ENCODE measurements around the gene HIP1.
"Not testable (repeated sequence)": the region's sequence is repeated elsewhere in the genome, so short reads cannot be mapped to it uniquely, and the experiment has no call there.

HIP1 gene

GRCh38 chr7:75575488-75576121, 163.1 kb downstream of the HIP1 start:
- no peak for DNase-seq (ENCODE audit: low read depth, low spot score)

- DNase-seq (ENCODE audit: low read depth, low spot score): no peak
Observed at GRCh38 chr7:75573477-75574019, 165.2 kb downstream of the HIP1 start.

DNA sequence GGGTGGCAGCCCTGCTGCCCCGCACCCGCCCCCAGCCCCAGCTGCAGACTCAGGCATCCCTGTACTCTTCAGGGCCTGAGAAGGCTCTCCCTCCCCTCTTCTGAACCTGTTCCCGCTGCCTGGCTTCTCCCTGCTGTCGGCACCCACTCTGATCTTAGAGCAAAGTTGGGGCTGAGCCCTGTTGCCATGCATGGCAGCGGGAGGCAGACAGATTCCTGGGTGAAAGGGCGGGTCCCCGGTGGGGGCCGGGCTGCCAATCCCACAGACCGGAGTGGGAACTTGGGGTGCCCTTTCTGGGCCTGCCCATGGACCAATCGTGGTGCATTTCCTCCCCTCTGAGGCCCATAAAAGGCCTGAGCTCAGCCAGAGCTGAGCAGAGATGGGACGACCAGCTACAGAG, 165.9 kb downstream of the HIP1 start:
- DNase-seq (ENCODE audit: low read depth, low spot score): no peak

DNA sequence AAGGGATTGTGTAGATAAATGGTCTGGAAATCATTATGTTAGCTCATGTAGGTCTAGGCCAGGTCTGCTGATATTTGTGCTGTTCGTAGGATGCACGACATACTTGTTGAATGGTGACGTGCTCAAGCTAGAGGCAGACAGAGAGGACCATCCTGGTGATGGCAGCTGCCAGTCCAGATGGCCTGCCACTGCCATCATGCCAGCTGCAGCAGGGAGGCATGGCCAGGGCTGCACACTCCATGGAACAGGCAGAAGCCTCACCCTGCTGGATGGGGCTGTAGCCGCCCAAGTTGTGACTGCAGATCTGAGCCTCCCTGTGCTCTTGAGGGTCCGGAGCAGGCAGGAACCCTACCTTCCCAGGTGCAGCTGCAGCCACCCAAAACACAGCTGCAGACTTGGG, 166.3 kb downstream of the HIP1 start:
- DNase-seq (ENCODE audit: low read depth, low spot score): no peak

DNA sequence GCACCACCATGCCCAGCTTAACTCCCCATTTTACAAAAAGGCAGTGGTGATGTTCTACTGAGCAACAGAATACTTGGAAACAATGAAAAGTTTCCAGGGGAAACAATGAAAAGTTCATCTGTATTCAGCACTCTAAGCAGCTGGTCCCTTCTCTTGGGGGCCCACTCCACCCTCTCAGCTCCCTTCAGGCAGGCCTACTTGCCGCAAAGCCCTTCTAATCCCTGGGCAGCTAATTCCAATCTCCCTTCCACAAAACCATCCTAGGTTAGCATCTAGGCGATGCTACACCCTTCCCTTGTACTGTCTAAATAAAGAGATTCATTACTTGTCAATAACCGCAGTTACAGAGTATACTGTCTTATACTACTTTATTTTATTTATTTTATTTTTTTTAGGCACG, 167.5 kb downstream of the HIP1 start:
- DNase-seq (ENCODE audit: low read depth, low spot score): no peak

DNA sequence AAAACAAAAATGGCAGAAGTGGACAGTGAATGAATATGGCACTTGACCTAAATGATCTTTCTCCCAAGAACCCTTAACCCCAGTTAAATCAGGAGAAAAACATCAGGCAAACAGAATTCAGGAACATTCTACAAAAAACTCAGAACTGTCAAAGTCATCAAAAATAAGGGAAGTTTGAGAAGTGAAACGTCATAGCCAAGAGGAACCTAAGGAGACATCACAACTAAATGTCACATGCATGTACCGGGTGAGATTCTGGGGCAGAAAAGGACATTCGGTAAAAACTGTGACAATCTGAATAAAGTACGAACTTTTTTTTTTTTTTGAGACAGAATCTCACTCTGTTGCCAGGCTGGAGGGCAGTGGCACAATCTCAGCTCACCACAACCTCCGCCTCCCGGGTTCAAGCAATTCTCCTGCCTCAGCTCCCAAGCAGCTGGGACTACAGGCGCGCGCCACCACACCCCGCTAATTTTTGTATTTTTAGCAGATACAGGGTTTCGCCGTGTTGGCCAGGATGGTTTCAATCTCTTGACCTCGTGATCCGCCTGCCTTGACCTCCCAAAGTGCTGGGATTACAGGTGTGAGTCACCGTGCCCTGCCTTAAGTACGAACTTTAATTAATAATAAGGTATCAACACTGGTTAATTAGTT, 169.0 kb downstream of the HIP1 start:
- not testable (repeated sequence) for DNase-seq (ENCODE audit: low read depth, low spot score)

- DNase-seq (ENCODE audit: low read depth, low spot score): no peak
Observed at GRCh38 chr7:75567948-75568595, 170.7 kb downstream of the HIP1 start.

GRCh38 chr7:75565132-75565837, 173.5 kb downstream of the HIP1 start:
- DNase-seq (ENCODE audit: low read depth, low spot score): no peak

GRCh38 chr7:75563171-75563570, 175.6 kb downstream of the HIP1 start:
- no peak for DNase-seq (ENCODE audit: low read depth, low spot score)

- no peak for DNase-seq (ENCODE audit: low read depth, low spot score)
Observed at GRCh38 chr7:75559976-75560365, 178.8 kb downstream of the HIP1 start.

DNA sequence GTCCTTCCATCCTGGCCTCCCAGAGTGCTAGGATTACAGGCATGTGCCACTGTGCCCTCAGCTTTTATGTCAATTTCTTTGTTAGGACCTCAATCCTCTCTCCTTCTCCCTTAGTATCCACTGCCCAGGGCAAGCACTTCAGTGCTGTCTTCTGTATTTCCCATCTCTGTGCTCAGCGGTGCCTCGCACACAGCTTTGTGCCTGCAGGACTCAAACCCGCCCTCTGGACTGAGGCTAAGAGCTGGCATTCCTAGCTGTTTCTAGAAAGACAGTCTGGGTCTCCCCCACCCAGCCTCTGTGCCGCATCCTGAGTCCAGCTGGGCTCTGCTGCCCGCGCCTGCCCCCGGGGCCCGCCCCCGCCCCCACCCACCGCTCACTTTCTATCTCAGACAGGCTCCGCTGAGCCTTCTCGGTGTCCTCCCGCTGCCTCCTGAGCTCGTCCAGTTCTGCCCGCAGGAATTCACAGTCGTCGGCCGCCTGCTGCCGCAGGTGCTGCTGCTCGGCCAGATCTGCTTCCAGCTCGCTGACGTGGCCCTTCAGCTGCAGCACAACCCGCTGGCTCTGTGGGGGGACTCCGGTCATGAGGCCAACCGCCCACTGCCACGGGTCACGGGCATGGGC, 179.3 kb downstream of the HIP1 start:
- DNase-seq (ENCODE audit: low read depth, low spot score): no peak

- not testable (repeated sequence) for DNase-seq (ENCODE audit: low read depth, low spot score)
Observed at GRCh38 chr7:75556835-75557234, 181.9 kb downstream of the HIP1 start.

DNA sequence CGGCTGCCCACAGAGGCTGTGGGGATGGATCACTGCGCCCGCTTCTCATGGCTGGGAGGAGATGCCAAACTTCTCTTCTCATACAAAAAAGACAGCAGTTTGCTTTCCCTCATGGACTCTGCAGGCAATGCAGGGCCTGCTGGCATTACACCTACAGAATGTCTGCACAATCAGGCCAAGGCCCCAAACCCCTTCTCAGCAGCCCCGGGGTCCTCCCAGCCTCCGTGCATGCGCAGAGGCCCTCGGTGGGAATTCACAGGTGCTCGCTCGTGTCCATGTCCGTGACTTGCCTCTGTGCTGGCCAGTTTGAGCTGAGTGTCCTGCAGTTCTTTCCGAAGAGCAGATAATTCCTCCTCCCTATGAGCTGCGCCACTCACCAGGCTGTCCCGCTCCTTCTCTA, 183.0 kb downstream of the HIP1 start:
- DNase-seq (ENCODE audit: low read depth, low spot score): no peak

- DNase-seq (ENCODE audit: low read depth, low spot score): no peak
Observed at GRCh38 chr7:75546237-75547015, 192.3 kb downstream of the HIP1 start.

- no peak for DNase-seq (ENCODE audit: low read depth, low spot score)
Observed at GRCh38 chr7:75537731-75538130, 201.0 kb downstream of the HIP1 start.

DNA sequence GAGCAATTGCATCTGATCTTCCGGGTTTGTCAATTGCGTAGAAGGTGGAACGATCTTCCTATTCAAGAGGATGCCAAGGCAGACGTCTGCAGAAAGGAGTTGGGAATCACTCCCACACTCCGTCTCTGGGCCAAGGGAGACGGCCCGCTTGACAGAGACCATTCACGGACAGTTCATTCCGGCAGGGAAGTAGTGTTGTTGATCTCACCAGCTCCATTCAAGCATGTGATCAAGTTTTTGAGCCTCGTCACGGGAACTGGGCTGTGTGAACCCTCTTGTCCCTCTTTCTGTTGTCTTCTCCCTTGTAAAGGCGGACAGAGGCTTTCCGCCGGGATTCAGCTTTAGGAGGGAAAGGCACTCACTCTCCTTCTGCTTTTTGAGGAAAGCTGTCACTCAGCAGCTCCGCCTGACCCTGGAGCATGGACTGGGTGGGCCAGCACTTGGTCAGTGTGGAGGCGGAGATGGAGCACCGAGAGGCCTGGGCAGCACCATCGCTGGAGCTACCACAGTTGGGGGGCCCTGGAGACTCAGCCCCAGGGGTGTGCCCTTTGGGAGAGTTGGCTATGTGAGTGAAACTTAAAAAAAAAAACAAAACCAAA, 201.7 kb downstream of the HIP1 start:
- no peak for DNase-seq (ENCODE audit: low read depth, low spot score)

DNA sequence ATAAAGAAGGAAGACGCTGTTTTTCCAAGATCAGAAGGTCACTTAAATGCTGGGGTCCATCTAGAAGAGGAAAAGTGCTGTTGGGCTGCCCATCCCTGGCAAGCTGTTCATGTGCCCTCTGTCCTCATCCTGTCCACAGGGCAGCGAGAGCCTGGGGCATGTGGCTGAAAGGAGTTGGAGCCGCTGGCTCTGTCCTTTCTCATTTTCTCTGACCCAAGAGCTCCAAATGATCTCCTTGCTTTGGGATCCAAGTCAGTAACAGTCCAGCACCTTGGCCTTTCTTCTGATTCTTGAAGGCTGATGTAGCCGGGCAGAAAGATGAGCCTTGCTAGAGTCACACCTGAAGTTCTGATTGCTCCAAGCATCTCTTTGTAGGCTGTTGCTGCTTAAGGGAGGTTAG, 202.2 kb downstream of the HIP1 start:
- no peak for DNase-seq (ENCODE audit: low read depth, low spot score)

DNA sequence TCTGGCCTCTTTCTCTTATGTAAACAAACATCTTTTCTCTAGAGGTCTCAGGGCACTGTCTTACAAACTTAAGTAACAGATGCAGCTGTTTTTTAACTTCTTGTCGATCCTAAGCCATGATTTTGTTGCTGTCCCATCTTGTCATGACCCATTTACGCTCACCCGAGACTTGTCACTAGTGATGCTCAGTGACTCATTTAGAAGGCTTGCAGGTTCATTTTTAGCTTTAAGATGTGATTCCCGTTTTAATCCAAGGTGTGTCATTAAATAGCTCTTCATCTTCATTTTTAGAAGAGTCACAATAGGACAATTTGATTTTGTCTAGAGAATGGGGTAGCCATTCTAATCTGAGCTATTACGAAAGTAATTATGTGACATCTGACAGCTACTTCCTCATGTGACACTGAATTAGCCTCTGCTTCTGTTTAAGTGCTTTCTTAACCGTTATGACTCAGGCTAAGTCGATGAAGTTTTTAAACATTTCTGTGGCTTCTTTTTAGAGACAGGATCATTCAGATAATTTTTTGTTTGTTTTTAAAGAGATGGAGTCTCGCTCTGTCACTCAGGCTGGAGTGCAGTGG, 203.9 kb downstream of the HIP1 start:
- DNase-seq (ENCODE audit: low read depth, low spot score): no peak

DNA sequence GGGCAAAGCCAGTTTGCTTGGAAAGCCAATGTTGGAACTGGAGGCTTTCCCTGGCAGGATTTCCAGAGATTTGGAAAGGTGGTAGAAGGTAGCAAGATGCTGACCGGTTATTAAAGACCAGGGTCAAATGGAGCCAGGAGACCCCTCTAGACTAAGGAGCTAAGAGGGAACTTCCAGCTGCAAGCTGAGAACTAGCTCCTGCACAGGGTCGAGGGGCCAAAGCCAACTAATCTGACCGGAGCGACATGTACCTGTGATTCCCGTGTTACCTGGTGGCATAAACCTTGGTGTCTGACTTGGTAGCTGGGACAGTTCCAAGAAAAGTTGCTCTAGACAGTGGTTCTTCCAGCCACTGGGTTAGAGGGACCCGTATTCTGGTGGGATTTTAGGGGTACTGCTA, 204.8 kb downstream of the HIP1 start:
- DNase-seq (ENCODE audit: low read depth, low spot score): no peak

- DNase-seq (ENCODE audit: low read depth, low spot score): no peak
Observed at GRCh38 chr7:75532639-75533038, 206.1 kb downstream of the HIP1 start.
